Measurements from ENCODE around the gene WDR48.

DNA sequence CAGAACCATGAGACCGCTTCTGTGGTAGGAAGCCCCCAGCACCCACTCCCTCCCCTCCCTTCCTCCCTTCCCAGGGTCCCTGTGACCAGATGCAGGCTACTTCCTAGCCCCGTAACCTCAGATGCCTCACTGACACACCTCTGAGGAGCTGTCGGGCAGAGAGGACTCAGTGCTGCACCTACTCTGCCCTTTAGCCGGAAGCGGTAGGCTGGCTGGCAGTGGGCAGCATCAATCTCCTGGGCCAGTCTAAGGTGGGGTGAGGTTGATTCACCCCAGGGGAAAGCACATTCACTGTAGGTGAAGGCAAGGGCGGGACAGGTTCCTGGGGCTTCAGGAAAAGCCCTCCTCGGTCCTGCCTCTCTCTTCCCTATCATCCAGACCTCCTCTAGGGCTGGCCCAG lies 82.5 kb downstream of the WDR48 start:
- no peak for TF ChIP-seq POLR2A (IDR thresholded peaks at IDR 0.05)
- TF ChIP-seq, protein P1, sequence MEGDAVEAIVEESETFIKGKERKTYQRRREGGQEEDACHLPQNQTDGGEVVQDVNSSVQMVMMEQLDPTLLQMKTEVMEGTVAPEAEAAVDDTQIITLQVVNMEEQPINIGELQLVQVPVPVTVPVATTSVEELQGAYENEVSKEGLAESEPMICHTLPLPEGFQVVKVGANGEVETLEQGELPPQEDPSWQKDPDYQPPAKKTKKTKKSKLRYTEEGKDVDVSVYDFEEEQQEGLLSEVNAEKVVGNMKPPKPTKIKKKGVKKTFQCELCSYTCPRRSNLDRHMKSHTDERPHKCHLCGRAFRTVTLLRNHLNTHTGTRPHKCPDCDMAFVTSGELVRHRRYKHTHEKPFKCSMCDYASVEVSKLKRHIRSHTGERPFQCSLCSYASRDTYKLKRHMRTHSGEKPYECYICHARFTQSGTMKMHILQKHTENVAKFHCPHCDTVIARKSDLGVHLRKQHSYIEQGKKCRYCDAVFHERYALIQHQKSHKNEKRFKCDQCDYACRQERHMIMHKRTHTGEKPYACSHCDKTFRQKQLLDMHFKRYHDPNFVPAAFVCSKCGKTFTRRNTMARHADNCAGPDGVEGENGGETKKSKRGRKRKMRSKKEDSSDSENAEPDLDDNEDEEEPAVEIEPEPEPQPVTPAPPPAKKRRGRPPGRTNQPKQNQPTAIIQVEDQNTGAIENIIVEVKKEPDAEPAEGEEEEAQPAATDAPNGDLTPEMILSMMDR (IDR thresholded peaks at IDR 0.05) = no peak
